Naive thymus-derived CD4-positive, alpha-beta T cell (primary cell): ENCODE measurements around the gene HMOX2. TPM values are rescaled to one million over a fixed set of nuclear protein-coding genes. Genes with fewer than 3 reads are reported as not detected.

ENCODE experiments used
- ATAC-seq: fragments of 150-1000 bp; cut with Tn5 transposase; 2 replicates; pipeline ENCODE4 v1.10.0; 2021; ENCODE audit warnings: mild to moderate bottlenecking, moderate library complexity
- CTCF ChIA-PET: fragments of 350-600 bp; sonication (Branson Sonifier 250); formaldehyde crosslinking; loops from one replicate; lab custom pipeline; 2021; ENCODE audit warnings: antibody characterized with exemption; lab: Charles Lee
- POLR2A ChIA-PET: fragments of 350-600 bp; sonication (Branson Sonifier 250); formaldehyde crosslinking; loops from one replicate; lab custom pipeline; 2021; ENCODE audit warnings: antibody characterized with exemption, inconsistent platforms; lab: Charles Lee
- DNase-seq, 9 donors: peaks; one replicate each; pipeline versions ENCODE4 v3.0.0 to v3.0.0-alpha.2; 2020 to 2022; ENCODE audit warnings: mixed read lengths in 1 of 9
- H3K27ac ChIP-seq: one replicate; pipeline ENCODE4 v1.7.0; 2013; ENCODE audit warnings: mild to moderate bottlenecking, low read depth, low read length, moderate library complexity
- H3K27me3 ChIP-seq, 2 donors: one replicate each; pipeline ENCODE4 v1.7.0; 2013; ENCODE audit warnings: low read length in 2 of 2, mild to moderate bottlenecking in 2 of 2, moderate library complexity in 2 of 2; ENCODE audit not compliant: control insufficient read depth in 2 of 2, insufficient read depth in 2 of 2
- H3K36me3 ChIP-seq, 3 experiments: 1 replicate in 2 of 3; 2 replicates in 1 of 3; pipeline ENCODE4 v1.7.0; 2013; ENCODE audit warnings: low read length in 3 of 3, mild to moderate bottlenecking in 3 of 3, moderate library complexity in 1 of 3; ENCODE audit not compliant: insufficient read depth in 3 of 3, control insufficient read depth in 2 of 3
- H3K4me1 ChIP-seq, 2 donors: one replicate each; pipeline ENCODE4 v1.7.0; 2013; ENCODE audit warnings: low read length in 2 of 2, mild to moderate bottlenecking in 2 of 2, moderate library complexity in 1 of 2; ENCODE audit not compliant: control insufficient read depth in 2 of 2, insufficient read depth in 2 of 2
- H3K4me3 ChIP-seq: 2 replicates; pipeline ENCODE4 v1.7.0; 2013; ENCODE audit warnings: mild to moderate bottlenecking, low read length
- H3K9me3 ChIP-seq, 3 experiments: 1 replicate in 2 of 3; 2 replicates in 1 of 3; pipeline ENCODE4 v1.7.0; 2013; ENCODE audit warnings: low read length in 3 of 3; ENCODE audit not compliant: control insufficient read depth in 2 of 3
- H3K27ac Mint-ChIP-seq, 9 donors: one replicate each; pipeline ENCODE4 v1.8.0; 2020 to 2022; ENCODE audit warnings: mixed read lengths in 9 of 9, mild to moderate bottlenecking in 8 of 9, moderate library complexity in 5 of 9, inconsistent platforms in 2 of 9
- H3K27me3 Mint-ChIP-seq, 5 donors: one replicate each; pipeline ENCODE4 v1.8.0; 2021 to 2022; ENCODE audit warnings: mixed read lengths in 5 of 5, mild to moderate bottlenecking in 1 of 5
- H3K36me3 Mint-ChIP-seq, 5 donors: one replicate each; pipeline ENCODE4 v1.8.0; 2020 to 2022; ENCODE audit warnings: mixed read lengths in 5 of 5, mild to moderate bottlenecking in 3 of 5, inconsistent platforms in 1 of 5
- H3K4me1 Mint-ChIP-seq, 7 donors: one replicate each; pipeline ENCODE4 v1.8.0; 2020 to 2022; ENCODE audit warnings: mixed read lengths in 7 of 7, mild to moderate bottlenecking in 3 of 7, inconsistent platforms in 1 of 7
- H3K4me3 Mint-ChIP-seq, 10 donors: one replicate each; pipeline ENCODE4 v1.8.0; 2020 to 2022; ENCODE audit warnings: mild to moderate bottlenecking in 10 of 10, mixed read lengths in 10 of 10, moderate library complexity in 6 of 10, inconsistent platforms in 2 of 10
- H3K9me3 Mint-ChIP-seq, 11 donors: one replicate each; pipeline ENCODE4 v1.8.0; 2020 to 2022; ENCODE audit warnings: mixed read lengths in 11 of 11, mild to moderate bottlenecking in 4 of 11, inconsistent platforms in 1 of 11, moderate library complexity in 1 of 11
- intact Hi-C, 2 donors: fragments of 100-400 bp; cut with micrococcal nuclease; formaldehyde crosslinking; loops; one replicate each; pipeline ENCODE4 v1.15.1; 2023
- polyA plus RNA-seq, 2 donors: library from polyadenylated mRNA; unstranded; fragments of 300-500 nt; fragmentation: Illumina TruSeq; gene quantifications; one replicate each; pipeline ENCODE4 v1.2.3, GENCODE V29; 2021
- total RNA-seq, 6 experiments: library from RNA in 5 of 6; stranded (reverse) in 5 of 6; gene quantifications; 1 replicate in 5 of 6; 2 replicates in 1 of 6; pipeline ENCODE4 v1.2.3 and lab custom pipeline; 2021 to 2026

Gene HMOX2
- total and polyA plus RNA-seq, 7 experiments from 2014 or later, result 44.6 to 163 (median 77.2) TPM

DNA sequence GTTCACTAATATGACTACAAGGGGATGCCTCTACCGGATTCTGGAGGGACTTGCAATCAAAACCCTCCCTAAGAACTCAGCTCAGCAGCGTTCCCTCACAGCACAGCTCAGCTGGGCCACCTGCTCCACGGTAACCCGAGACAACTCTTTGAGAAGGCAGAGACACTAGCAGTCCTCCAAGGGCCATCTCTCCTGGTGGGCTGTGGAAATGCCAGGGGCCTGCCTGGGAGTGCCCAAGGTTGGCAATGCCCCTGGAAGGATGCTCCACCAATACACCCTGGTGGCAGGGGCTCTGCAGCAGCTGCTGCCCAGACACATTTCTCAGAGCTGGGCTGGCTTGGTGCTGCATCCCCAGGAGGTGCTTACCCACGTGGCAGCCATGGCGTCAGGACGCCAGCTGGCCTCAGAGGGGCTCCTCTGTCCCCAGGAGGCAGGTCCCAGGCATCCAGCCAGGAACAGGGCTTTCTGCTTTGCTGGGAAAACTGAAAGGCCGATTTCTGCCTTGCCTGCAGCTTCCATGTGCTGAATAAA, 45.9 kb downstream of the HMOX2 start:
- no peaks in the 10 kb centered on the region for H3K4me1 ChIP-seq
- no peak overlapping the region for H3K4me3 Mint-ChIP-seq
- H3K27ac ChIP-seq, result no peak overlapping the region
- H3K27ac Mint-ChIP-seq, result peak overlapping the region in 2 of 9 donors; percentile 51 to 62
- H3K9me3 ChIP-seq, result no peaks in the 10 kb centered on the region
- H3K27me3 ChIP-seq, result no peaks in the 10 kb centered on the region
- intact Hi-C loops, result no loop called here
- no peaks in the 10 kb centered on the region for H3K9me3 Mint-ChIP-seq
- H3K4me1 Mint-ChIP-seq, result peaks cover 15 to 54% (median 32%) of the 10 kb centered on the region in 7 donors
- ChIA-PET POLR2A (interaction anchor here (0.6 to 1.8 kb wide), 3 partner anchors 17 to 1763 kb away, joined by 3 to 6 read pairs (median 3); no protein-coding TSS in a partner anchor), CTCF (interaction anchor here (0.5 to 1.7 kb wide), 2 partner anchors 17 to 27 kb away, joined by 3 read pairs; no protein-coding TSS in a partner anchor)
- ATAC-seq (no peak), DNase-seq (no peak)
- H3K36me3 Mint-ChIP-seq, result peaks cover 0 to 9% (median 4%) of the 10 kb centered on the region in 5 donors
- H3K4me3 ChIP-seq, result no peak overlapping the region
- peaks cover 0 to 17% (median 0%) of the 10 kb centered on the region in 3 experiments for H3K36me3 ChIP-seq
- no peaks in the 10 kb centered on the region for H3K27me3 Mint-ChIP-seq

DNA sequence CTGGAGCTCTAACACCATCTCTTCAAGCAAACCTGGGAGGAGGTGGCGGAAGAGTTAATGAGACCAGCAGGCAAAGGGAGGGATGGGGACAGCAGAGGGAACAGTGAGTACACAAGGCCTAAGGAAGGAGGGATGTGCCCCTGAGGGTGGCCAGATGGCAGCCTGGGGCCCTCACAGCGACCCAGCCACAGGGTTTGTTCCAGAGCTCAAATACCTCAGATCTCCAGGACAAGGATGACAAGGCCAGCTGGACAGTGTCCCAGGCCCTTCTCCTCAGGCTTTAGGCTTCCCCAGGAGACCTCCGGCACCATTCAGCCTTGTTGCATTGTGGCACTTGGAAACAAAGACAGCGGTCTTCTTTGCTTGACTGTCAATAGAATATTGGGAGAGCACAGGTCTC, 47.5 kb downstream of the HMOX2 start:
- no peaks in the 10 kb centered on the region for H3K27me3 ChIP-seq
- CTCF ChIA-PET, result interaction anchor here (0.7 to 1.7 kb wide), 2 partner anchors 18 to 44 kb away, joined by 3 read pairs; no protein-coding TSS in a partner anchor
- H3K27me3 Mint-ChIP-seq, result no peaks in the 10 kb centered on the region
- no peaks in the 10 kb centered on the region for H3K9me3 Mint-ChIP-seq
- no peak overlapping the region for H3K4me3 ChIP-seq
- H3K9me3 ChIP-seq, result no peaks in the 10 kb centered on the region
- ATAC-seq, result no peak
- H3K4me1 ChIP-seq, result no peaks in the 10 kb centered on the region
- intact Hi-C loops, result no loop called here
- peaks cover 0 to 9% (median 4%) of the 10 kb centered on the region in 5 donors for H3K36me3 Mint-ChIP-seq
- H3K27ac ChIP-seq, result no peak overlapping the region
- H3K27ac Mint-ChIP-seq, result peak overlapping the region in 2 of 9 donors; percentile 28 to 74
- DNase-seq, result no peak
- peaks cover 0 to 17% (median 0%) of the 10 kb centered on the region in 3 experiments for H3K36me3 ChIP-seq
- no peak overlapping the region for H3K4me3 Mint-ChIP-seq
- POLR2A ChIA-PET, result interaction anchor here (1.8 to 1.9 kb wide), 2 partner anchors 15 to 19 kb away, joined by 4 to 6 read pairs; no protein-coding TSS in a partner anchor
- H3K4me1 Mint-ChIP-seq, result peaks cover 10 to 57% (median 35%) of the 10 kb centered on the region in 7 donors

DNA sequence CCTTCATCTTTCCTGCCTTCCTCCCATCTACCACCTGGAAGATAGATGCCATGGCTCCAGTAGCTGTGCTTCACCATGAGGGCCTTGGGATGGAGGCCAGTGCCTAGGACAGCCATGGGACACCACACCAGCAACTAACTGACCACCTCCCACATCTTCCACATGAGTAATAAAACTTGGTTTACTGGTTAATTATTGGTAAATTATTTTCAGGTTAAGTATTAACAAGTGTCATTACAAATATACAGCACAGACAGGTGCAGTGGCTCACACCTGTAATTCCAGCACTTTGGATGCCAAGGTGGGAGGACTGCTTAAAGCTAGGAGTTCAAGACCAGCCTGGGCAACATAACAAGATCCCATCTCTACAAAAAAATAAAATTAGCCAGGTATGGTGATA, 48.4 kb downstream of the HMOX2 start:
- no peaks in the 10 kb centered on the region for H3K27me3 ChIP-seq
- ATAC-seq (no peak), DNase-seq (no peak)
- POLR2A ChIA-PET, result interaction anchor here (1.9 kb wide), 1 partner anchor 16 kb away, joined by 4 read pairs; no protein-coding TSS in a partner anchor
- no peaks in the 10 kb centered on the region for H3K9me3 Mint-ChIP-seq
- H3K27ac Mint-ChIP-seq, result peak overlapping the region in 4 of 9 donors; percentile 22 to 74 (median 58)
- H3K4me1 Mint-ChIP-seq, result peaks cover 16 to 58% (median 42%) of the 10 kb centered on the region in 7 donors
- no peak overlapping the region for H3K4me3 ChIP-seq
- H3K4me1 ChIP-seq, result peaks cover 0 to 8% of the 10 kb centered on the region in 2 donors
- no peak overlapping the region for H3K27ac ChIP-seq
- no peak overlapping the region for H3K4me3 Mint-ChIP-seq
- no peaks in the 10 kb centered on the region for H3K27me3 Mint-ChIP-seq
- peaks cover 0 to 17% (median 0%) of the 10 kb centered on the region in 3 experiments for H3K36me3 ChIP-seq
- CTCF ChIA-PET, result no interaction called here
- H3K36me3 Mint-ChIP-seq, result peaks cover 0 to 10% (median 5%) of the 10 kb centered on the region in 5 donors
- intact Hi-C loops, result no loop called here
- H3K9me3 ChIP-seq, result no peaks in the 10 kb centered on the region

GRCh38 chr16:4525069-4525468, 48.9 kb downstream of the HMOX2 start:
- Histone ChIP-seq H3K27me3 (no peaks in the 10 kb centered on the region), H3K4me1 (peaks cover 0 to 13% of the 10 kb centered on the region in 2 donors), H3K36me3 (peaks cover 0 to 17% (median 0%) of the 10 kb centered on the region in 3 experiments), H3K4me3 (no peak overlapping the region), H3K9me3 (no peaks in the 10 kb centered on the region), H3K27ac (no peak overlapping the region)
- Mint-ChIP-seq H3K36me3 (peaks cover 0 to 11% (median 5%) of the 10 kb centered on the region in 5 donors), H3K27ac (peak overlapping the region in 4 of 9 donors; percentile 17 to 62 (median 41)), H3K4me1 (peaks cover 19 to 60% (median 43%) of the 10 kb centered on the region in 7 donors), H3K27me3 (no peaks in the 10 kb centered on the region), H3K4me3 (peak overlapping the region in 1 of 10 donors; percentile 18), H3K9me3 (no peaks in the 10 kb centered on the region)
- DNase-seq, result no peak
- no peak for ATAC-seq
- intact Hi-C loops, result no loop called here
- CTCF ChIA-PET, result no interaction called here
- POLR2A ChIA-PET, result interaction anchor here (1.9 kb wide), 1 partner anchor 17 kb away, joined by 4 read pairs; no protein-coding TSS in a partner anchor

DNA sequence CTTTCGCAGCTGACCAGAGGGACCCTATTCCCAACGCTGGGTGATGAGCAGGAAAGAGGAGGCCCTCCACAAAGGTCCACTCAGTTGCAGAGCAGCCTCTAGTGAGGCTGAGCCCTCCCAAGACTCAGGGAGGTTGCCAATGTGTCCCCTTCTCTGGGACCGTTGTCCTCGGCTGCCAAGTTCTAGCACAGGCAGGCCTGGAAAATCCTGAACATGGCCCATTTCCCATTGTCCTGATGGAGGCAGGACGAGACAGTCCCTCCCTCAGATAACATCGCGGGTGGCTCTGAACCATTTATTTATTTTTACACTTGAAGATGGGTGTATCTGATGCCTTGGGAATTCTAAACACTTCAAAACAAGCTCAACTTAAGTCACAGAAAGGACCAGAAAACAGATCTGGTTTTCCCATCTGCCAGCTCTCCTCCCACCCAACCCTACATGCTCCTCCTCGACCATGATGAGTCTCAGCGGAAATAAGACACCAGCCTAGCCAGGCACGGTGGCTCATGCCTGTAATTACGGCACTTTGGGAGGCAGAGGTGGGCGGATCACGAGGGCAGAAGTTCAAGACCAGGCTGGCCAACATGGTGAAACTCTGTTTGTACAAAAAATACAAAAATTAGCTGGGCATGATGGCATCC, 49.6 kb downstream of the HMOX2 start:
- peaks cover 0 to 9% (median 5%) of the 10 kb centered on the region in 5 donors for H3K36me3 Mint-ChIP-seq
- no peaks in the 10 kb centered on the region for H3K27me3 Mint-ChIP-seq
- DNase-seq (no peak), ATAC-seq (no peak)
- H3K27me3 ChIP-seq, result no peaks in the 10 kb centered on the region
- CTCF ChIA-PET, result no interaction called here
- no peaks in the 10 kb centered on the region for H3K9me3 Mint-ChIP-seq
- H3K27ac Mint-ChIP-seq, result peak overlapping the region in 4 of 9 donors; percentile 23 to 47 (median 38)
- H3K4me1 ChIP-seq, result peaks cover 0 to 14% of the 10 kb centered on the region in 2 donors
- no peak overlapping the region for H3K4me3 ChIP-seq
- no peak overlapping the region for H3K4me3 Mint-ChIP-seq
- intact Hi-C loops, result no loop called here
- H3K27ac ChIP-seq, result no peak overlapping the region
- POLR2A ChIA-PET, result interaction anchor here (1.5 to 1.9 kb wide), 2 partner anchors 17 to 20 kb away, joined by 4 to 5 read pairs; no protein-coding TSS in a partner anchor
- H3K4me1 Mint-ChIP-seq, result peaks cover 23 to 63% (median 42%) of the 10 kb centered on the region in 7 donors
- H3K9me3 ChIP-seq, result no peaks in the 10 kb centered on the region
- H3K36me3 ChIP-seq, result peaks cover 0 to 17% (median 0%) of the 10 kb centered on the region in 3 experiments
